NCI-H146 treated with DMSO at 0.1 percent for 48 hours (cell line): Measurements from ENCODE around the gene MXI1.

Source experiments
- DNase-seq: peaks from one replicate; lab custom pipeline; 2025; ENCODE audit not compliant: unreplicated experiment; lab: John Stamatoyannopoulos, UW

Gene MXI1

GRCh38 chr10:110273474-110273873 lies 66.1 kb downstream of the MXI1 start:
- DNase-seq = no peak

GRCh38 chr10:110274072-110274627 lies 66.7 kb downstream of the MXI1 start:
- no peak for DNase-seq

GRCh38 chr10:110274647-110275046 lies 67.2 kb downstream of the MXI1 start:
- no peak for DNase-seq

- DNase-seq = no peak
Observed at GRCh38 chr10:110275128-110275729, 67.8 kb downstream of the MXI1 start.

GRCh38 chr10:110276603-110277002 lies 69.2 kb downstream of the MXI1 start:
- DNase-seq = no peak

GRCh38 chr10:110277591-110277990 lies 70.2 kb downstream of the MXI1 start:
- no peak for DNase-seq

GRCh38 chr10:110278562-110279406 lies 71.4 kb downstream of the MXI1 start:
- no peak for DNase-seq

GRCh38 chr10:110279407-110279986 lies 72.1 kb downstream of the MXI1 start:
- peak; percentile 29 for DNase-seq

GRCh38 chr10:110284262-110284661 lies 76.9 kb downstream of the MXI1 start:
- DNase-seq = no peak

GRCh38 chr10:110285501-110285900 lies 78.1 kb downstream of the MXI1 start:
- no peak for DNase-seq

- no peak for DNase-seq
Observed at GRCh38 chr10:110286841-110287240, 79.4 kb downstream of the MXI1 start.

GRCh38 chr10:110296966-110297365 lies 89.6 kb downstream of the MXI1 start:
- DNase-seq = no peak

GRCh38 chr10:110300486-110300986 lies 93.1 kb downstream of the MXI1 start:
- no peak for DNase-seq

GRCh38 chr10:110303681-110304080 lies 96.3 kb downstream of the MXI1 start:
- DNase-seq = no peak

- no peak for DNase-seq
Observed at GRCh38 chr10:110304394-110304779, 97.0 kb downstream of the MXI1 start.

- peak; percentile 93 for DNase-seq
Observed at GRCh38 chr10:110304780-110305421, 97.5 kb downstream of the MXI1 start, which contains the start of gene SMNDC1. SMNDC1 (minus strand) TSS chr10:110304920; CDS start chr10:110303587, 1,333 bp downstream.

- DNase-seq = peak; percentile 44
Observed at GRCh38 chr10:110305767-110306451, 98.5 kb downstream of the MXI1 start.

GRCh38 chr10:110306452-110306768 lies 99.0 kb downstream of the MXI1 start:
- no peak for DNase-seq

- no peak for DNase-seq
Observed at GRCh38 chr10:110307805-110308204, 100.4 kb downstream of the MXI1 start.

- no peak for DNase-seq
Observed at GRCh38 chr10:110310741-110311140, 103.3 kb downstream of the MXI1 start.
